SJSA1 (cell line): ENCODE measurements around the gene ARSB. TPM values are rescaled to one million over a fixed set of nuclear protein-coding genes. Genes with fewer than 3 reads are reported as not detected.
"Not testable (repeated sequence)": the region's sequence is repeated elsewhere in the genome, so short reads cannot be mapped to it uniquely, and the experiment has no call there.

ENCODE experiments used
- DNase-seq, 2 experiments: peaks; one replicate each; pipeline ENCODE4 v3.0.0-alpha.2; 2015 to 2020; ENCODE audit warnings: low spot score in 2 of 2, low read depth in 1 of 2
- H3K27ac ChIP-seq: fragments of 250-450 bp; sonication (Bioruptor Pico); 2 replicates; pipeline ENCODE4 v1.5.1; 2020; ENCODE audit warnings: mild to moderate bottlenecking, moderate library complexity
- H3K27me3 ChIP-seq: fragments of 250-450 bp; sonication (Bioruptor Pico); replicated peaks from 2 replicates; pipeline ENCODE4 v1.5.1; 2020; ENCODE audit warnings: mild to moderate bottlenecking, moderate library complexity
- H3K36me3 ChIP-seq: fragments of 250-450 bp; sonication (Bioruptor Pico); 2 replicates; pipeline ENCODE4 v1.5.1; 2020; ENCODE audit warnings: mild to moderate bottlenecking
- H3K4me1 ChIP-seq: fragments of 250-450 bp; sonication (Bioruptor Pico); replicated peaks from 2 replicates; pipeline ENCODE4 v1.6.1; 2021; ENCODE audit warnings: mild to moderate bottlenecking
- H3K4me3 ChIP-seq: fragments of 250-450 bp; sonication (Bioruptor Pico); 2 replicates; pipeline ENCODE4 v1.5.1; 2020; ENCODE audit warnings: mild to moderate bottlenecking
- H3K9me3 ChIP-seq: fragments of 250-450 bp; sonication (Bioruptor Pico); replicated peaks from 2 replicates; pipeline ENCODE4 v1.5.1; 2020; ENCODE audit warnings: mild to moderate bottlenecking
- total RNA-seq: library from RNA; depleted of rRNA; stranded (reverse); fragments of >200 nt; shearing (Covaris generic); gene quantifications from 2 replicates; pipeline ENCODE4 v1.2.3, GENCODE V29; 2014

Gene ARSB
- total RNA-seq, 1 experiment from 2014 or later = 72.9 TPM

GRCh38 chr5:78915170-78915569 lies 69.9 kb downstream of the ARSB start:
- Histone ChIP-seq H3K4me3 (no peak overlapping the region), H3K27me3 (no peaks in the 10 kb centered on the region), H3K4me1 (peaks cover 5% of the 10 kb centered on the region), H3K27ac (no peak overlapping the region), H3K9me3 (no peaks in the 10 kb centered on the region), H3K36me3 (no peaks in the 10 kb centered on the region; the same call in 1 of the 2 replicates)
- DNase-seq = no peak

- H3K36me3 ChIP-seq = no peaks in the 10 kb centered on the region
- no peaks in the 10 kb centered on the region for H3K27me3 ChIP-seq
- peaks cover 19% of the 10 kb centered on the region for H3K4me1 ChIP-seq
- no peak overlapping the region for H3K4me3 ChIP-seq
- no peaks in the 10 kb centered on the region for H3K9me3 ChIP-seq
- H3K27ac ChIP-seq = no peak overlapping the region
- DNase-seq = no peak
Observed at GRCh38 chr5:78912811-78913210, 72.3 kb downstream of the ARSB start.

GRCh38 chr5:78912085-78912771 lies 72.9 kb downstream of the ARSB start:
- Histone ChIP-seq H3K4me1 (peaks cover 21% of the 10 kb centered on the region), H3K27ac (no peak overlapping the region), H3K27me3 (no peaks in the 10 kb centered on the region), H3K9me3 (no peaks in the 10 kb centered on the region), H3K36me3 (no peaks in the 10 kb centered on the region), H3K4me3 (no peak overlapping the region)
- no peak for DNase-seq

GRCh38 chr5:78909224-78909983 lies 75.7 kb downstream of the ARSB start:
- not testable (repeated sequence) for H3K27me3 ChIP-seq, H3K27ac ChIP-seq, DNase-seq

GRCh38 chr5:78908173-78909061 lies 76.7 kb downstream of the ARSB start:
- H3K4me1 ChIP-seq = peaks cover 52% of the 10 kb centered on the region
- no peaks in the 10 kb centered on the region for H3K9me3 ChIP-seq
- no peak overlapping the region for H3K4me3 ChIP-seq
- peak overlapping the region; percentile 71 for H3K27ac ChIP-seq
- DNase-seq = peak; percentile 89 to 93
- no peaks in the 10 kb centered on the region for H3K27me3 ChIP-seq
- no peaks in the 10 kb centered on the region for H3K36me3 ChIP-seq

More at GRCh38 chr5:78909224-78909983, 75.7 kb downstream of the ARSB start:
- not testable (repeated sequence) for H3K4me3 ChIP-seq, H3K9me3 ChIP-seq, H3K36me3 ChIP-seq
- H3K4me1 ChIP-seq = peaks cover 44% of the 10 kb centered on the region

- H3K27me3 ChIP-seq = no peaks in the 10 kb centered on the region
- peak overlapping the region; percentile 4; the same call in 1 of the 2 replicates for H3K4me3 ChIP-seq
- peaks cover 63% of the 10 kb centered on the region for H3K4me1 ChIP-seq
- H3K27ac ChIP-seq = peak overlapping the region; percentile 71
- no peaks in the 10 kb centered on the region for H3K36me3 ChIP-seq
- peak; percentile 90 for DNase-seq
- H3K9me3 ChIP-seq = no peaks in the 10 kb centered on the region
Observed at GRCh38 chr5:78907255-78907891, 77.7 kb downstream of the ARSB start.

- no peak overlapping the region for H3K4me3 ChIP-seq
- peaks cover 57% of the 10 kb centered on the region for H3K4me1 ChIP-seq
- 0 out of 2 replicates have a peak, but pooled peaks cover 3% of the 10 kb centered on the region for H3K36me3 ChIP-seq
- H3K27me3 ChIP-seq = no peaks in the 10 kb centered on the region
- H3K9me3 ChIP-seq = no peaks in the 10 kb centered on the region
- DNase-seq = no peak
- no peak overlapping the region for H3K27ac ChIP-seq
Observed at GRCh38 chr5:78905084-78905938, 79.8 kb downstream of the ARSB start.

- peak in 1 of 2 experiments; percentile 22 for DNase-seq
- no peaks in the 10 kb centered on the region for H3K9me3 ChIP-seq
- no peak overlapping the region for H3K4me3 ChIP-seq
- no peak overlapping the region for H3K27ac ChIP-seq
- H3K36me3 ChIP-seq = 0 out of 2 replicates have a peak, but pooled peaks cover 3% of the 10 kb centered on the region
- H3K27me3 ChIP-seq = no peaks in the 10 kb centered on the region
- H3K4me1 ChIP-seq = peaks cover 51% of the 10 kb centered on the region
Observed at GRCh38 chr5:78903861-78904260, 81.2 kb downstream of the ARSB start.

GRCh38 chr5:78903353-78903752 lies 81.8 kb downstream of the ARSB start:
- Histone ChIP-seq H3K36me3 (0 out of 2 replicates have a peak, but pooled peaks cover 3% of the 10 kb centered on the region), H3K4me1 (peaks cover 47% of the 10 kb centered on the region), H3K9me3 (no peaks in the 10 kb centered on the region), H3K4me3 (no peak overlapping the region), H3K27ac (no peak overlapping the region), H3K27me3 (no peaks in the 10 kb centered on the region)
- peak in 1 of 2 experiments; percentile 34 for DNase-seq

GRCh38 chr5:78899922-78900362 lies 85.2 kb downstream of the ARSB start:
- 0 out of 2 replicates have a peak, but pooled peaks cover 3% of the 10 kb centered on the region for H3K36me3 ChIP-seq
- DNase-seq = peak; percentile 42 to 58
- no peak overlapping the region for H3K27ac ChIP-seq
- no peaks in the 10 kb centered on the region for H3K27me3 ChIP-seq
- H3K4me1 ChIP-seq = peaks cover 26% of the 10 kb centered on the region
- H3K9me3 ChIP-seq = no peaks in the 10 kb centered on the region
- H3K4me3 ChIP-seq = no peak overlapping the region

GRCh38 chr5:78896132-78896531 lies 89.0 kb downstream of the ARSB start:
- Histone ChIP-seq H3K36me3 (no peaks in the 10 kb centered on the region), H3K9me3 (no peaks in the 10 kb centered on the region), H3K4me3 (no peak overlapping the region), H3K27me3 (no peaks in the 10 kb centered on the region), H3K27ac (no peak overlapping the region), H3K4me1 (0 out of 2 replicates have a peak, but pooled peaks cover 4% of the 10 kb centered on the region)
- DNase-seq = no peak

- no peak for DNase-seq
- Histone ChIP-seq H3K27me3 (no peaks in the 10 kb centered on the region), H3K4me1 (0 out of 2 replicates have a peak, but pooled peaks cover 4% of the 10 kb centered on the region), H3K36me3 (no peaks in the 10 kb centered on the region), H3K9me3 (no peaks in the 10 kb centered on the region), H3K4me3 (no peak overlapping the region), H3K27ac (no peak overlapping the region)
Observed at GRCh38 chr5:78895616-78896015, 89.5 kb downstream of the ARSB start.
